ENCODE results near the gene FKBP1B.

- TF ChIP-seq CTCF (IDR thresholded peaks at IDR 0.05; ENCODE audit: low read length) (no peak), EZH2 (optimal IDR thresholded peaks at IDR 0.05; ENCODE audit: low read depth, low read length) (no peak)
Measured at GRCh38 chr2:24104110-24104650, 54.6 kb downstream of the FKBP1B start.
